A673 (cell line): Measurements from ENCODE around the gene FGF18. TPM values are rescaled to one million over a fixed set of nuclear protein-coding genes. Genes with fewer than 3 reads are reported as not detected.

Experiments used
- BruUV-seq: library from RNA; stranded (reverse); fragments of 400-500 nt; replicated peaks from 2 replicates; lab custom pipeline; 2021; lab: Mats Ljungman, UMichigan
- CTCF ChIA-PET: fragments of 300-600 bp; sonication (Branson Sonifier 250); formaldehyde crosslinking; loops from one replicate; lab custom pipeline; 2022; ENCODE audit warnings: antibody characterized with exemption; lab: Charles Lee
- POLR2A ChIA-PET: fragments of 300-600 bp; sonication (Branson Sonifier 250); formaldehyde crosslinking; loops from one replicate; lab custom pipeline; 2022; ENCODE audit warnings: antibody characterized with exemption; ENCODE audit not compliant: low non-redundant PET; lab: Charles Lee
- DNase-seq: peaks from one replicate; pipeline ENCODE4 v3.0.0-alpha.2; 2015; ENCODE audit warnings: low spot score
- H3K27ac ChIP-seq: fragments of 200-600 bp; sonication (generic); 2 replicates; pipeline ENCODE4 v1.5.1; 2016; ENCODE audit warnings: mixed run types, low read depth, mild to moderate bottlenecking, mixed read lengths, antibody characterized with exemption, low read length; ENCODE audit not compliant: poor library complexity, severe bottlenecking
- H3K27me3 ChIP-seq: fragments of 200-600 bp; sonication (generic); replicated peaks from 2 replicates; pipeline ENCODE4 v1.6.1; 2017; ENCODE audit warnings: mixed run types, low read depth, mild to moderate bottlenecking, mixed read lengths, antibody characterized with exemption, low read length; ENCODE audit not compliant: insufficient read depth, poor library complexity
- H3K36me3 ChIP-seq: fragments of 200-600 bp; sonication (generic); 2 replicates; pipeline ENCODE4 v1.6.1; 2016; ENCODE audit warnings: mixed run types, mild to moderate bottlenecking, mixed read lengths, antibody characterized with exemption, low read length; ENCODE audit not compliant: insufficient read depth, poor library complexity, severe bottlenecking
- H3K4me1 ChIP-seq: fragments of 200-600 bp; sonication (generic); 2 replicates; pipeline ENCODE4 v1.6.1; 2017; ENCODE audit warnings: mixed run types, mild to moderate bottlenecking, mixed read lengths, antibody characterized with exemption, low read length; ENCODE audit not compliant: insufficient read depth, poor library complexity, severe bottlenecking
- H3K4me3 ChIP-seq: fragments of 200-600 bp; sonication (generic); 2 replicates; pipeline ENCODE4 v1.5.1; 2016; ENCODE audit warnings: low read depth, mixed run types, mild to moderate bottlenecking, mixed read lengths, low read length; ENCODE audit not compliant: poor library complexity, severe bottlenecking
- H3K9me3 ChIP-seq: fragments of 200-600 bp; sonication (generic); 2 replicates; pipeline ENCODE4 v1.6.1; 2016; ENCODE audit warnings: mixed run types, low read depth, mild to moderate bottlenecking, mixed read lengths, antibody characterized with exemption, low read length; ENCODE audit not compliant: poor library complexity, severe bottlenecking
- EZH2 ChIP-seq: fragments of 200-600 bp; sonication (generic); IDR thresholded peaks from 2 replicates; pipeline ENCODE4 v1.6.1; 2017; ENCODE audit warnings: borderline replicate concordance, low read depth, mild to moderate bottlenecking, mixed read lengths, antibody characterized with exemption, low read length; ENCODE audit not compliant: poor library complexity, severe bottlenecking
- intact Hi-C: fragments of 100-400 bp; cut with micrococcal nuclease; formaldehyde crosslinking; loops from one replicate; pipeline ENCODE4 v1.10.0; 2022; ENCODE audit not compliant: unreplicated experiment
- total RNA-seq: library from RNA; stranded (reverse); gene quantifications from 2 replicates; pipeline ENCODE4 v1.2.3, GENCODE V29; 2021
- TF ChIP-seq, protein P1 (sequence below): fragments of 300-800, 200-600 bp; sonication (generic); conservative IDR thresholded peaks from 2 replicates; pipeline ENCODE4 v1.5.1; 2017; ENCODE audit warnings: low read depth, mild to moderate bottlenecking, antibody characterized with exemption, low read length, moderate library complexity, mixed read lengths

Gene FGF18
- total RNA-seq, 1 experiment from 2014 or later, result 1.3 TPM

DNA sequence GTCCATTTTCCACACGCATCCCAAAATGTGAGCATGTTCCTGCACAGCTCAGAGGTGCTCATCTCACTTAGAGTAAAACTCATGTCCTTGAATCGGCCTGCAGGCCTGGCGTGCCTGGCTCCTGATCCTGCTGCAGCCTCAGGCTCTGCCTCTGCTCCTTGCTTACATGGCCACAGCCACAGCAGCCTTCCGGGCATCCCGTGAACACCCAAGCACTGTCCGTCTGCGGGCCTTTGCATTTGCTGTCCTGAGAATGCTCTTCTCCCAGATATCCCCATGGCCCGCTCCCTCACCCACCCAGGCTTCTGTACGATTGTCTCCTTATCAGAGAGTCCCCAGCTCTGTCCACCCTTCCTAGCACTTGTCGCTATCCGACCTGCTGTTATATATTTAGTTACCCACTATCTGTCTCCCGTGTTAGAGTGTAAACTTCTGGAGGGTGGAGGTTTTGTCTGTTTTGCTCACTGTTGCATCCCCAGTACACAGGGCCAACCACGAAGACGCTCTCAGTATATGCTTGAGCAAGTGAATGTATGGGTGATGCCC lies 21.9 kb downstream of the FGF18 start:
- no peak for DNase-seq
- no peaks in the 10 kb centered on the region for H3K27me3 ChIP-seq
- no peaks in the 10 kb centered on the region for H3K4me1 ChIP-seq
- no peaks in the 10 kb centered on the region for H3K9me3 ChIP-seq
- no TSS peak for BruUV-seq
- no peak for TF ChIP-seq EZH2
- TF ChIP-seq, protein P1, sequence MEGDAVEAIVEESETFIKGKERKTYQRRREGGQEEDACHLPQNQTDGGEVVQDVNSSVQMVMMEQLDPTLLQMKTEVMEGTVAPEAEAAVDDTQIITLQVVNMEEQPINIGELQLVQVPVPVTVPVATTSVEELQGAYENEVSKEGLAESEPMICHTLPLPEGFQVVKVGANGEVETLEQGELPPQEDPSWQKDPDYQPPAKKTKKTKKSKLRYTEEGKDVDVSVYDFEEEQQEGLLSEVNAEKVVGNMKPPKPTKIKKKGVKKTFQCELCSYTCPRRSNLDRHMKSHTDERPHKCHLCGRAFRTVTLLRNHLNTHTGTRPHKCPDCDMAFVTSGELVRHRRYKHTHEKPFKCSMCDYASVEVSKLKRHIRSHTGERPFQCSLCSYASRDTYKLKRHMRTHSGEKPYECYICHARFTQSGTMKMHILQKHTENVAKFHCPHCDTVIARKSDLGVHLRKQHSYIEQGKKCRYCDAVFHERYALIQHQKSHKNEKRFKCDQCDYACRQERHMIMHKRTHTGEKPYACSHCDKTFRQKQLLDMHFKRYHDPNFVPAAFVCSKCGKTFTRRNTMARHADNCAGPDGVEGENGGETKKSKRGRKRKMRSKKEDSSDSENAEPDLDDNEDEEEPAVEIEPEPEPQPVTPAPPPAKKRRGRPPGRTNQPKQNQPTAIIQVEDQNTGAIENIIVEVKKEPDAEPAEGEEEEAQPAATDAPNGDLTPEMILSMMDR, result no peak
- intact Hi-C loops, result no loop called here
- ChIA-PET POLR2A (no interaction called here), CTCF (no interaction called here)
- no peaks in the 10 kb centered on the region for H3K36me3 ChIP-seq
- no peak overlapping the region for H3K27ac ChIP-seq
- H3K4me3 ChIP-seq, result no peak overlapping the region

DNA sequence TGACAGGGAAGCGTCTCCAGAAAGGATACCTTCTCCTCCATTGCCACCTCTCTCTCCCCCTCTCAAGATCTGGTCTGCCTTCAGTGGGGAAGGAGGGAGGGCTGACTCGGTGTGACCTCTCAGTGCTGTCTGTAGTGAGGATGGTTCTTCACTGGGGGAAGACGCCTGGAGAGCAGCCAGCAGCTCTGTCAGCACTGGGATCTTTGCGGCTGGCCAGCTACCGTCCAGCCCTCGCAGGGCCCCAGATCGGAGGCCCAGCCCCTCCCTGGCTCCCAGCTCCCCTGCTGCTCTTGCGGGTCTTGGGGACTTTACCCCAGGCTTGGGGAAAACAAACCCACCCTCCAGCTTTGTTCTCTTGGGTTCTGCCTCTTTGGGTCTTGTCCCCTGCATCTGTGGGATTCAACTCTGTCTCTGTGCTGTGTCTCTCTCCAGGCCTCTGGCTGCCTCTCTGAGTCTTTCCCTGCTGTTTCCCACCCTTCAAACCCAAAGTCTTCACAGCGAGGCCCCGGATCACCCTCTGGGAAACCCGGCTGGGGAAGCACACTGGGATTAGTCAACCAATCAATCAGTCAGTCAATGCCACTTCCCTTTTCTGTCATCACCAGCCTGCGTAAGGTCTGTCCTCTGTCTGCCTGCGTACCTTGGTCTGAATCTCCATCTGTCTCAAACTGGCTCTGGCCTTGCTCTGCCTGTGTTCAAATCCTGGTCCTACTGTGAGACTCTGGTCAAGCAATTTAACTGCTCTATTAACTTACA lies 23.0 kb downstream of the FGF18 start:
- TF ChIP-seq, protein P1, result no peak
- no peak for TF ChIP-seq EZH2
- no peaks in the 10 kb centered on the region for H3K27me3 ChIP-seq
- no peak for DNase-seq
- no peaks in the 10 kb centered on the region for H3K9me3 ChIP-seq
- no peak overlapping the region for H3K4me3 ChIP-seq
- H3K36me3 ChIP-seq, result no peaks in the 10 kb centered on the region
- intact Hi-C loops, result no loop called here
- H3K27ac ChIP-seq, result no peak overlapping the region
- BruUV-seq, result no TSS peak
- POLR2A ChIA-PET, result no interaction called here
- no peaks in the 10 kb centered on the region for H3K4me1 ChIP-seq
- CTCF ChIA-PET, result no interaction called here

DNA sequence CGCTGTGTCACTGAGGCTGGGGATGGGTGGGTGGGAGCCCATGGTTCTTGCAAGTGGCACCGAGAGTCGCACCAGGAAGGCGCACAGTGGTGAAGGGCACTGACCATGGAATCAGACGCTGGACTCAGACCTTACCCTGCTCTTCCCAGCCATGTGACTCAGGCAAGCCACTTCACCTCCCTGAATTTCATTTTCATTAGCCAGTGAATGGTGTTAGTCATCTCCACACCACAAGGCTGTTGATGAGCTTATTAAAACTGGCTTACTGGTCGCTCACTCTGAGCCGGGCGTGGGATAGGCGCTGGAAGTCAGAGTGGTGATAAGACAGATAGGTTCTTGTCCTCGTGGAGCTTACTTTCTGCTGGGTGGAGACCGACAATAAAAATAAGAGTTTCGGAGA lies 25.1 kb downstream of the FGF18 start:
- TF ChIP-seq EZH2, result no peak
- TF ChIP-seq, protein P1, result no peak
- intact Hi-C loops, result no loop called here
- CTCF ChIA-PET, result no interaction called here
- Histone ChIP-seq H3K4me3 (no peak overlapping the region), H3K9me3 (no peaks in the 10 kb centered on the region), H3K4me1 (no peaks in the 10 kb centered on the region), H3K27ac (no peak overlapping the region), H3K27me3 (no peaks in the 10 kb centered on the region), H3K36me3 (no peaks in the 10 kb centered on the region)
- DNase-seq, result no peak
- POLR2A ChIA-PET, result no interaction called here
- no TSS peak for BruUV-seq
